ENCODE measurements around the gene ABCC1.

ABCC1 gene
- 105 to 142 (median 108) reads per million in 3 donors for total RNA-seq

DNA sequence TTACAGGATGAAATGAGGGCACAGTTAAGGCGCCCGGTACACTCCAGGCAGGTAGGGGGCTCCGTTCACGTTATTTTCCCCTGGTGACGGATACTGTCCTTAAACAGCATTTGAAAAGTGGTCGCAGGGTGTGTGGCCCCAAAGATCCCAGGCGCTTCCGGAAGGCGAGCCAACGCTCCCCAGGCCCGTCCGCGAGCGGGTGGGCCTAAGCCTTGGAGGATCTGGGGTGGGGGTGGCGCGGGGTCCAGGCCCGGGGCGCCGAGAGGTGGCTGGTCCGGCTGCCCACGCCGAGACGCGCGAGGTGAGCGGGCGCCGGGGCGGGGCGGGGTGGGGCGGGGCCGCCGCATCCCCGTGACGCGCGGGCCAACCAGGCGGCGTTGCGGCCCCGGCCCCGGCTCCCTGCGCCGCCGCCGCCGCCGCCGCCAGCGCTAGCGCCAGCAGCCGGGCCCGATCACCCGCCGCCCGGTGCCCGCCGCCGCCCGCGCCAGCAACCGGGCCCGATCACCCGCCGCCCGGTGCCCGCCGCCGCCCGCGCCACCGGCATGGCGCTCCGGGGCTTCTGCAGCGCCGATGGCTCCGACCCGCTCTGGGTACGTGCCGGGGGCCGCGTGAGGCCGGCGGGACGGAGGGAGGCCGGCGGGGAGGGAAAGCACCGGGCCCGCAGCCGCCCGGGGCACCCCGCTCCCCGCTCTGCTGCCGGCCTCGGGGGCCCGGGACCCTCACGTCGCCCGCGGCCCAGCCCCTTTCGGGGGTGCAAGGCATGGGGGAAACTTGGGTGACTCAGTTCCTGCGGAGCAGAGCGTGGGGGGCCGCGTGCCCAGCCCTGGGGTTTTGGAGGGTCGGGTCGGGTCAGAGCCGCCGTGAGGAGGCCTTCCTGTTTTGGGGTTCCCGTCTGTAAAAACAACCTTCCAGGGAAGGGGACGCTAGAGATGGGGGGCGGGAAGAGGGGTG lies at the start of gene ABCC1:
ABCC1 (plus strand) TSS at position 407 of the 951 bp plus-strand sequence; CDS start at position 543, 136 bp downstream.
- H3K27ac ChIP-seq (ENCODE audit: insufficient read depth, low read length, poor library complexity, severe bottlenecking): peak within 1 kb of the TSS; percentile 98
- no peaks in the 10 kb centered on the region for H3K27me3 ChIP-seq (replicated peaks; ENCODE audit: control insufficient read depth, insufficient read depth, low read length, poor library complexity, severe bottlenecking)
- H3K36me3 ChIP-seq (ENCODE audit: control insufficient read depth, insufficient read depth, low read length): no peaks in the 10 kb centered on the region
- H3K9me3 ChIP-seq (ENCODE audit: control insufficient read depth, low read length): no peaks in the 10 kb centered on the region
- H3K4me1 ChIP-seq (ENCODE audit: control insufficient read depth, insufficient read depth, low read length, poor library complexity, severe bottlenecking): peaks cover 13% of the 10 kb centered on the region
- H3K4me3 ChIP-seq (ENCODE audit: insufficient read depth, low read depth, low read length, poor library complexity, severe bottlenecking): peak within 1 kb of the TSS; percentile 71
- peak; percentile 42 to 45 (median 43) for DNase-seq

DNA sequence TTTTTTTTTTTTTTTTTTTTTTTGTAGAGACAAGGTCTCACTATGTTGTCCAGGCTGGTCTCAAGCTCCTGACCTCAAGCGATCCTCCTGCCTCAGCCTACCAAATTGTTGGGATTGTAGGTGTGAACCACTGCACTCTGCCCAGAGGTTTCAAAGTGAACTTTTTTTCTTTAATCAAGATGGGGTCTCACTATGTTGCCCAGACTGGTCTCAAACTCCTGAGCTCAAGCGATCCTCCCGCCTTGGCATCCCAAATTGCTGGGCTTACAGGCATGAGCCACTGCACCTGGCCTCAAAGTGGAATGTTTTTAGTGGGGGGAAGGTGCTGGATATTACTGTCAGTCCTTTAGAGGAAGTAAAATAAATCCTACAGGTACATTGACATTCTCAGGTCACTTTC lies 49.1 kb upstream of the ABCC1 start:
- H3K27ac ChIP-seq (ENCODE audit: insufficient read depth, low read length, poor library complexity, severe bottlenecking): no peak overlapping the region
- H3K4me3 ChIP-seq (ENCODE audit: insufficient read depth, low read depth, low read length, poor library complexity, severe bottlenecking): no peak overlapping the region
- no peaks in the 10 kb centered on the region for H3K4me1 ChIP-seq (ENCODE audit: control insufficient read depth, insufficient read depth, low read length, poor library complexity, severe bottlenecking)
- H3K27me3 ChIP-seq (replicated peaks; ENCODE audit: control insufficient read depth, insufficient read depth, low read length, poor library complexity, severe bottlenecking): no peaks in the 10 kb centered on the region
- DNase-seq: no peak
- H3K9me3 ChIP-seq (ENCODE audit: control insufficient read depth, low read length): no peaks in the 10 kb centered on the region
- H3K36me3 ChIP-seq (ENCODE audit: control insufficient read depth, insufficient read depth, low read length): no peaks in the 10 kb centered on the region

DNA sequence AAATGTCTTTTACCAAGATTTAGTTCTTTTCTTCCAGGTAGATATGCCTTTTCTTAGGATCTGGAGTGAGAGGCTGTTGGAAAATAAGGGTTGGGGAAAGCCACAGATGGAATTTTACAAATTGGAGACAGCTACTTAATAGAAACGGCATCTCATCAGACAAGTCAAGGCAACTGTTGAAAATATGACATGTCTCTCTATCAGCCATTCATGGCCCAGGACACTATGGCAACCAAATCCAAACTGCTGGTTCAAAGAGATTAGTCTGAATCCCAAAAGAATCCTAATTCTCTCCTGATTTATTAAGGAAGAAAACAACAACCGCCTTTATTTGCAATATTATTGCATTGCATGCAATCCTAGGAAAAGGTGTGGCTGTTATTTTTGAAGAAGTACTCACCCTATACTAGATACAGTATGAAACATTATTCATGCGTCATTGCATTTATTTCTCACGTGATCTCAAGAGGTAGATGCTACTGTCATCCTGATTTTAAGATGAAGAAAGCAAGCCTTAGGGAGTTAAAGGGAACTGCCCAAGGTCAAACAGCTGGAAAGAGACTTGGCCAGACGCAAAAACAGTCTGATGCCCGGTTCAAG lies 48.4 kb upstream of the ABCC1 start:
- Histone ChIP-seq H3K27me3 (replicated peaks; ENCODE audit: control insufficient read depth, insufficient read depth, low read length, poor library complexity, severe bottlenecking) (no peaks in the 10 kb centered on the region), H3K27ac (ENCODE audit: insufficient read depth, low read length, poor library complexity, severe bottlenecking) (no peak overlapping the region), H3K4me3 (ENCODE audit: insufficient read depth, low read depth, low read length, poor library complexity, severe bottlenecking) (no peak overlapping the region), H3K4me1 (ENCODE audit: control insufficient read depth, insufficient read depth, low read length, poor library complexity, severe bottlenecking) (no peaks in the 10 kb centered on the region), H3K9me3 (ENCODE audit: control insufficient read depth, low read length) (no peaks in the 10 kb centered on the region), H3K36me3 (ENCODE audit: control insufficient read depth, insufficient read depth, low read length) (no peaks in the 10 kb centered on the region)
- DNase-seq: no peak

GRCh38 chr16:15903960-15904359 lies 45.5 kb upstream of the ABCC1 start:
- no peaks in the 10 kb centered on the region for H3K9me3 ChIP-seq (ENCODE audit: control insufficient read depth, low read length)
- H3K4me3 ChIP-seq (ENCODE audit: insufficient read depth, low read depth, low read length, poor library complexity, severe bottlenecking): no peak overlapping the region
- no peaks in the 10 kb centered on the region for H3K27me3 ChIP-seq (replicated peaks; ENCODE audit: control insufficient read depth, insufficient read depth, low read length, poor library complexity, severe bottlenecking)
- H3K27ac ChIP-seq (ENCODE audit: insufficient read depth, low read length, poor library complexity, severe bottlenecking): no peak overlapping the region
- H3K36me3 ChIP-seq (ENCODE audit: control insufficient read depth, insufficient read depth, low read length): no peaks in the 10 kb centered on the region
- no peaks in the 10 kb centered on the region for H3K4me1 ChIP-seq (ENCODE audit: control insufficient read depth, insufficient read depth, low read length, poor library complexity, severe bottlenecking)
- no peak for DNase-seq

DNA sequence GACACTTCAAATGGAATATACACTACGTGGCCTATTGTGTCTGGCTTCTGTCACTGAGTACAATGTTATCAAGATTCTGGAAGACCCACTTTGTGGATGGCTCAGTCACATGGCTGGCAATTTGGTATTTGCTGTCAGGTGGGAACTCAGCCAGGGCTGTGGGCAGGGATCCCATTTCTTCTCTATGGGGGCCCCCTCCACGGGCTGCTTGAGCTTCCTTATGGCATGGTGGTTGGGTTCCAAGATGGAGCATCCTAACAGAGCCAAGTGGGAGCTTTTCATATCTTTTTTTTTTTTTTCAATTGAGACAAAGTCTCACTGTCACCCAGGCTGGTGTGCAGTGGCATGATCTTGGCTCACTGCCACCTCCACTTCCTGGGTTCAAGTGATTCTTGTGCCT lies 43.0 kb upstream of the ABCC1 start:
- no peaks in the 10 kb centered on the region for H3K36me3 ChIP-seq (ENCODE audit: control insufficient read depth, insufficient read depth, low read length)
- DNase-seq: no peak
- no peaks in the 10 kb centered on the region for H3K9me3 ChIP-seq (ENCODE audit: control insufficient read depth, low read length)
- H3K27me3 ChIP-seq (replicated peaks; ENCODE audit: control insufficient read depth, insufficient read depth, low read length, poor library complexity, severe bottlenecking): no peaks in the 10 kb centered on the region
- no peaks in the 10 kb centered on the region for H3K4me1 ChIP-seq (ENCODE audit: control insufficient read depth, insufficient read depth, low read length, poor library complexity, severe bottlenecking)
- no peak overlapping the region for H3K4me3 ChIP-seq (ENCODE audit: insufficient read depth, low read depth, low read length, poor library complexity, severe bottlenecking)
- no peak overlapping the region for H3K27ac ChIP-seq (ENCODE audit: insufficient read depth, low read length, poor library complexity, severe bottlenecking)

GRCh38 chr16:15907863-15908478 lies 41.4 kb upstream of the ABCC1 start:
- no peak overlapping the region for H3K4me3 ChIP-seq (ENCODE audit: insufficient read depth, low read depth, low read length, poor library complexity, severe bottlenecking)
- H3K9me3 ChIP-seq (ENCODE audit: control insufficient read depth, low read length): no peaks in the 10 kb centered on the region
- no peaks in the 10 kb centered on the region for H3K27me3 ChIP-seq (replicated peaks; ENCODE audit: control insufficient read depth, insufficient read depth, low read length, poor library complexity, severe bottlenecking)
- DNase-seq: peak in 1 of 3 donors; percentile 4
- peaks cover 4% of the 10 kb centered on the region for H3K4me1 ChIP-seq (ENCODE audit: control insufficient read depth, insufficient read depth, low read length, poor library complexity, severe bottlenecking)
- no peak overlapping the region for H3K27ac ChIP-seq (ENCODE audit: insufficient read depth, low read length, poor library complexity, severe bottlenecking)
- H3K36me3 ChIP-seq (ENCODE audit: control insufficient read depth, insufficient read depth, low read length): no peaks in the 10 kb centered on the region

DNA sequence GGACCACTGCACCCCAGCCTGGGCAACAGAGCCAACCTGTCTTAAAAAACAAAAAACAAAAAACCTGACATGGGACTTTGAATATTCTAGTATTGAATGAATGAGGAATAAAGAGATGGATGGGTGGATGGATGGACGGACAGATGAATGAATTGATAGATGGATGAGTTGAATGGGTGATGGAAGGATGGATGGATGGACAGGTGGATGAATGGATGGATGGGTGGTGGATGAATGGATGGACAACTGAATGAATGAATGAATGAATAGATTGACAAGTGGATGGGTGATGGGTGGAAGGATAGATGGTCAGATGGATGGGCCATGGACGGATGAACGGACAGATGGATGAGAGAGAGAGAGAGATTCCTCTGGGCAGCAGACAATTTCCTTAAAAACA lies 38.2 kb upstream of the ABCC1 start:
- Histone ChIP-seq H3K4me3 (ENCODE audit: insufficient read depth, low read depth, low read length, poor library complexity, severe bottlenecking) (no peak overlapping the region), H3K4me1 (ENCODE audit: control insufficient read depth, insufficient read depth, low read length, poor library complexity, severe bottlenecking) (peaks cover 4% of the 10 kb centered on the region), H3K9me3 (ENCODE audit: control insufficient read depth, low read length) (no peaks in the 10 kb centered on the region), H3K27me3 (replicated peaks; ENCODE audit: control insufficient read depth, insufficient read depth, low read length, poor library complexity, severe bottlenecking) (no peaks in the 10 kb centered on the region), H3K27ac (ENCODE audit: insufficient read depth, low read length, poor library complexity, severe bottlenecking) (no peak overlapping the region), H3K36me3 (ENCODE audit: control insufficient read depth, insufficient read depth, low read length) (no peaks in the 10 kb centered on the region)
- DNase-seq: no peak

DNA sequence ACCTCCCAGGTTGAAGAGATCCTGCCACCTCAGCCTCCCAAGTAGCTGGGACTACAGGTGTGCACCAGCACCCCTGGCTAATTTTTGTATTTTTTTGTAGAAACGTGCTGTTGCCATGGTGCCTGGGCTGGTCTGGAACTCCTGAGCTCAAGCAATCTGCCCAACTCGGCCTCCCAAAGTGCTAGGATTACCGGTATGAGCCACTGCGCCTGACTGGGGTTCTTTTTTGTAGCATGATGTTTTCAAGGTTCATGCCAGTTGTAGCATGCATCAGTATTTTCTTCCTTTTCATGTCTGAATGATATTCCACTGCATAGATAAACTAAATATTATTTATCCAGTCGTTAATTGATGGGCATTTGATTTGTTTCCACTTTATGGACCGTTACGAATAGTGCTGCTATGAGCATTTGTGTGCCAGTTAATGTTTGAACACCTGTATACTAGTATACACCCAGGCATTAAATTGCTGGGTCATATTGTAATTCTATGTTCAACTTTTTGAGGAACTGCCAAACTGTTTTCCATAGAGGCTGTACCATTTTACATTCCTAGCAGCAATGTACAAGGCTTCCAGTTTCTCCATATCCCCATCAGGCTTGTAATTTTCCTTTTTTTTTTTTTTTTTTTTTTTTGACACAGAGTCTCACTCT lies 36.2 kb upstream of the ABCC1 start:
- peak overlapping the region; percentile 17 for H3K4me3 ChIP-seq (ENCODE audit: insufficient read depth, low read depth, low read length, poor library complexity, severe bottlenecking)
- DNase-seq: no peak
- no peaks in the 10 kb centered on the region for H3K36me3 ChIP-seq (ENCODE audit: control insufficient read depth, insufficient read depth, low read length)
- H3K27ac ChIP-seq (ENCODE audit: insufficient read depth, low read length, poor library complexity, severe bottlenecking): no peak overlapping the region
- H3K27me3 ChIP-seq (replicated peaks; ENCODE audit: control insufficient read depth, insufficient read depth, low read length, poor library complexity, severe bottlenecking): no peaks in the 10 kb centered on the region
- peaks cover 4% of the 10 kb centered on the region for H3K4me1 ChIP-seq (ENCODE audit: control insufficient read depth, insufficient read depth, low read length, poor library complexity, severe bottlenecking)
- H3K9me3 ChIP-seq (ENCODE audit: control insufficient read depth, low read length): no peaks in the 10 kb centered on the region

DNA sequence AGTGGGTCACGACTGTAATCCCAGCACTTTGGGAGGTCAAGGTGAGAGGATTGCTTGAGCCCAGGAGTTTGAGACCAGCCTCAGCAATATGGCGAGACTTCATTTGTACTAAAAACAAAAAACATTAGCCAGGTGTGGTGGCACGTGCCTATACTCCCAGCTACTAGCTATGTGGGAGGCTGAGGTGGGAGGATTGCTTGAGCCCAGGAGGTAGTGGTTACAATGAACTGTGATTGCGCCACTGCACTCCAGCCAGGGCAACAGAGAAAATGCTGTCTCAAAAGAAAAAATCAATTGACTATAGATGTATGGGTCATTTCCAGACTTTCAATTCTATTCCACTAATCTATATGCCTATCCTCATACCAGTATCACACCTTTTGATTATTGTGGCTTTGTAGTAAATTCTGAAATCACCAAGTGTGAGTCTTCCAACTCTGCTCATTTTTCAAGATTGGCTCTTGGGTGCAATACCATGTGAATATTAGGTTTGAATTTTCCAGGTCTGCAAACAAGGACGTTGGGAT lies 33.8 kb upstream of the ABCC1 start:
- no peak overlapping the region for H3K4me3 ChIP-seq (ENCODE audit: insufficient read depth, low read depth, low read length, poor library complexity, severe bottlenecking)
- H3K9me3 ChIP-seq (ENCODE audit: control insufficient read depth, low read length): no peaks in the 10 kb centered on the region
- no peaks in the 10 kb centered on the region for H3K36me3 ChIP-seq (ENCODE audit: control insufficient read depth, insufficient read depth, low read length)
- no peak for DNase-seq
- no peak overlapping the region for H3K27ac ChIP-seq (ENCODE audit: insufficient read depth, low read length, poor library complexity, severe bottlenecking)
- peaks cover 4% of the 10 kb centered on the region for H3K4me1 ChIP-seq (ENCODE audit: control insufficient read depth, insufficient read depth, low read length, poor library complexity, severe bottlenecking)
- H3K27me3 ChIP-seq (replicated peaks; ENCODE audit: control insufficient read depth, insufficient read depth, low read length, poor library complexity, severe bottlenecking): no peaks in the 10 kb centered on the region
